ENCODE results near the gene NCOA5.

Gene NCOA5

GRCh38 chr20:46058599-46059281 is 31.0 kb downstream of the NCOA5 start:
- no peak for DNase-seq

GRCh38 chr20:46057856-46058598 is 31.7 kb downstream of the NCOA5 start:
- DNase-seq: no peak

DNA sequence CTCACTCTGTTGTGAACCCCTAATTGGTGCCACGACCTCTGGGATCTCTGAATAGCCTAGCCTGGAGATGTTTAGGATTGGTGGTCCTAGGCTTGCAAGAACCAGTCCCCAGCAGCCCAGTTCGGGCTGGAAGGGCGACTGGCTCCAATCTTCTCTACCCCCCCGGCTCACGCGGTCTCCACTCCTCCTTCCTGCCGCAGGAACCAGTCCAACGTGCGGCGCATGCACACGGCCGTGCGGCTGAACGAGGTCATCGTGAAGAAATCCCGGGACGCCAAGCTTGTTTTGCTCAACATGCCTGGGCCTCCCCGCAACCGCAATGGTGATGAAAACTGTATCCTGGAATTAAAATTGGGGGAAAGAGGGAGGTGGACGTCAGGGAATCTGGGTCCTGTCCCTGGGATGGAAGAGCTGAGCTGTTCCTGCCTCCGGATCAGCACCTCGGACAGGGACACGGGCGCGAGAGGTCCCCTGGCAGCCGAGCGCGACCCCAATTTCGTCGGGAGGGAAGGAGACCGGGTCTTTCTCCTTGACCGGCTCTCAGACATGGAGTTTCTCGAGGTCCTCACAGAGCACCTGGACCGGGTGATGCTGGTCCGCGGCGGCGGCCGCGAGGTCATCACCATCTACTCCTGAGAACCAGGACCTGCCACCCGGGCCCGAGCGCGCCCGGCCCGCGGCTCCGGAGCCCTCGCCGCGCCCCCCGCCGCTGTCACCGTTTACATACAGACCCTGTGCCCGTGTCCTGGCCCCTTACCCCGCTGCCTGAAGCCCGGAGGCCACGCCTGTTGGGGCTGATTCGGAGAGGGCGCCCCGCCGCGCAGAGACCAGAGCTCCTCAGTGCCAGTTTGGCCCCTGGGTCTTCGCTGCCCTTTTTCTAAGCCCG is 32.5 kb downstream of the NCOA5 start:
- DNase-seq: no peak

DNA sequence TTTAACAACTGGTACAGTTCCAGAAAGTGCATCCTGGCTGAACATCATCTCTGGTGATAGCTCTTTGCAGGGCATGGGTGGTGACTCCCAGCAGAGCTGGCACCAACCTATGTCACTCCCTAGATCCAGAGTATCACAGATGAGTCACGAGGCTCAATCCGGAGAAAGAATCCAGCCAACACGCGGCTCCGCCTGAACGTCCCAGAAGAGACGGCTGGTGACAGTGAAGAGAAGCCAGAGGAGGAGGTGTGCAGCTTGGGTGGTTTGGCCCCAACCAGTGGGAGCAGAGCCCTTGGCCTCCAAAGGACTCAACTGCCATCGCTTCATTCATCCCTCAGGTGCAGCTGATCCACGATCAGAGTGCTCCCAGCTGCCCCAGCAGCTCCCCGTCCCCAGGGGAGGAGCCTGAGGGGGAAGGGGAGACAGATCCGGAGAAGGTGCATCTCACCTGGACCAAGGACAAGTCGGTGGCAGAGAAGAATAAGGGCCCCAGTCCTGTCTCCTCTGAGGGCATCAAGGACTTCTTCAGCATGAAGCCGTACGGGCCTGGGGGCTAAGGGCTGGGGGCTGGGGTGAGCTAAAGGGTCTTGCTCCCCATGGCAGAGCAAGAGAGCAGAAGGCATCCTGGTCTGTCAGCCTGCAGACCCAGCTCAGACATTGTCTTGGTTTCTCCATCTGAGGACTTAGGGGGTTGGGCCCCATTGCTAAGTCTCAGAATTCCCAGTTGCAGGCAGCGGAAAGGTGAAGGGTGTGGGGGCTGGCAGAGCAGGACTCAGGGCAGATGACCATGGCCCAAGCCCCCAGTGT is 33.5 kb downstream of the NCOA5 start:
- no peak for DNase-seq

DNA sequence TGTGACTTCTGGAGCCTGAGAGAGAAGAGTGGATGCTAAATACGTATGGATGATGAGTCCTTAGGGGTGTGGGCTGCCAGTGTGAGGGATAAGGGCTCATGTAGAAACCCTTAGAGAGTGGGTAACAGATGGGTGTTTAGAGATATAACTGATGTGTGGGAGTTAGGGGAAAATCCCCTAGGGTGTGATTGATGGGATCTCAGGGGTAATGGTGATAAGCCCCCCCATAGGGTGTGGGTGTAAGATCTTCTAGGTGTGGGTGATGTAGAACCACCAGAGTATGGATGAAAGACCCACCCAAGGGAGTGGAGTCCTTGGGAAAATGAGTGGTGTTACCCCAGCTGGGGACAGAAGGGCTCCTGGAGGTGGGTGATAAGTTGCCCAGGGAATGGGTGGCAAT is 34.5 kb downstream of the NCOA5 start:
- no peak for DNase-seq

DNA sequence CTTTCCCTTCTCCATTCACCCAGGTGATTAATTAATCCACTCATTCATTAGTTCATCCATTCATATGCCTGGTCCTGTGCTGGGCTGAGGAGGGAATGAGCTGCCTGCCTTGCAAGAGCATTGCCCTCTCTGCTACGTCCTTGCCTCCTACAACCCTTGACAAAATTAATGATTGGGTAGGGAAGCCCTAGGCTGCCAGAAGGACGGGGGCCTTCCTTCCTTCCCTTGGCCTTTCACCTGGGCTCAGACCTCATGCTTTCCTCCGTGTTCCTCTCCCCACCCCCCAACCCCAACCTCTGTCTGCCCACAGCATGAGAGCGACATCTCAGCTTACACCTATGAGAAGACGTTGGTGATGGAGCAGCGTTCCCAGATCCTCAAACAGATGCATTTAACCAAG is 35.2 kb downstream of the NCOA5 start:
- no peak for DNase-seq

GRCh38 chr20:46053416-46053815 is 36.3 kb downstream of the NCOA5 start:
- no peak for DNase-seq

DNA sequence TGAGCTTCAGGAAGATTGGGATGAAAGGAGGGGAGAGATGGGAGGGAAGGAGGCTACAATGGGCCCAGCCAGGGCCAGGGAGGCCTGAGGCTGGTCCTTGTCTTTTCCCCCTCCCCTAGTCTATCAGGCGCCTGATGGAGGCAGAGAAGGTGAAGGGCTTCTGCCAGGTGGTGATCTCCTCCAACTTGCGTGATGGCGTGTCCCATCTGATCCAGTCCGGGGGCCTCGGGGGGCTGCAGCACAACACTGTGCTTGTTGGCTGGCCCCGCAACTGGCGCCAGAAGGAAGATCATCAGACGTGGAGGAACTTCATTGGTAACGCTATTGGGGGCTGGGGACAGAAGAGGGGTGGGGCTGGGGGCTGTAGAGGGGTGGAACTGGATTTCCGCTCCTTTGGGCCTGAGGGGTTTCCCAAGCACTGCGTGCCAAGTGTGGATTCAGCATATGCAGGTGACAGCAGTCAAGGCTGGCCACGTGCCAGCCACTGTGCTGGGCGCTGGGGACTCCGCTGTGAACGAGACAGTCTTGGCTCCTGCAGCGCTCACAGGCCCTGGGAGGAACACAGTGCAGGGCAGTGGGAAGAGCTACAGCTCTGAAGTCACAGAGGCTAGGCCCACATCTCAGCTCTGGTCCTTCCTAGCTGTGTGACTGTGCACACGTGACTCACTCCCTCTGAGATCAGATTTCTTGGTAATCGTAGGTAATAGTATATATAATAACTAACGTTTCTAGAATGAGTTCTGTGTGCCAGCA is 38.0 kb downstream of the NCOA5 start:
- no peak for DNase-seq

DNA sequence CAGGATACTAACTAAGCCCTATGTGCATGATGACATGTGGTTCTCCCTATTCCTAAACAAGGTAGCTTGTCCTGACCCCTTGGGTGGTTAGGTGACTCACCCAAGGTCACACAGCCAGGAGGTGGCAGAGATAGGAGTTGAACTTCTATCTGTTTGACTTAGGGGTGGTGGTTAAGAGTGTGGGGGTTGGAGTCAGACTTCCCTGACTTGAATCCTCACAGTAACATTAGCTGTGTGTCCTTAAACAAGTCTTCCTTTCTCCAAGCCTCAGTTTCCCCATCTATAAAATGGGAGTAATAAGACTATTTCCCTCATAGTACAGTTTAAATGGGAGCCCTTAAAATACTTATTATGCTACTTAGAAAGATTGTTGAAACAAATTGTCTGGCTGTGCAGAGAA is 38.9 kb downstream of the NCOA5 start:
- no peak for DNase-seq

- no peak for DNase-seq
Measured at GRCh38 chr20:46050444-46050843, 39.3 kb downstream of the NCOA5 start.

DNA sequence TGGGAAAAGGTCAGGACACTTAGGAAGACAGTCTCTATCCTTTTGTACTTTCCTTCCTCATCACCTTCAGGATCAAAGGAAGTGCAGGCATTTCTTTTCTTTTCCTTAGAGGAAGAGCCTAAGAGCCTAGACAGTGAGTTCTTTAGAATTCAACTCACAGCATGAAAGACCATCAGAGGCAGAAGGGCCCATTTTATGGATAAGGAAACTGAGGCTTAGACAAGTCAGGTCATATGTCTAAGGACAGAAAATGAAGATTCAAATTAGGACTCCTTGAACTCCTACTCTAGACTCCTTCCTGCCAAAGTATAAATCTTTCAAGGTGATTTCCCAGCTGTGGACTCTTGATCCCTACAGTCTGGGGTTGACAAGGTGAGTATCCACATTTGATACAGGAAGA is 39.9 kb downstream of the NCOA5 start:
- DNase-seq: no peak

- no peak for DNase-seq
Measured at GRCh38 chr20:46049190-46049589, 40.6 kb downstream of the NCOA5 start.

DNA sequence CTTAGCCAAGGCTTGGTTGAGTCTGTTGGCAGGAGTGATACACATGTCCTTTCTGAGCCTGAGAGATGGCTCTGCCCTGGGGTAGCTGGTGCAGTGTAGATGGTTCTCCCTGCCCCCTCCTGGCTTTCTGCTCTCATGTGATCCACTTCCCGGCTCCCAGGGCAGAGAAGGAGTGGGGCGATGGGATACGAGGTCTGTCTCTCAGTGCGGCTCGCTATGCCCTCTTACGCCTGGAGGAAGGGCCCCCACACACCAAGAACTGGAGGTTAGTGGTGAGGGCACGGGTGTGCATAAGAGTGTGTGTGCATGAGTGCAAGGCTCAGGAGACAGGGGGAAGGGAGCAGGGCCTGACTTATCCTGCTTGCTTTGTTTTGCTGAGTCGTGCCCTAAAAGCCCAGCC is 41.9 kb downstream of the NCOA5 start:
- no peak for DNase-seq

DNA sequence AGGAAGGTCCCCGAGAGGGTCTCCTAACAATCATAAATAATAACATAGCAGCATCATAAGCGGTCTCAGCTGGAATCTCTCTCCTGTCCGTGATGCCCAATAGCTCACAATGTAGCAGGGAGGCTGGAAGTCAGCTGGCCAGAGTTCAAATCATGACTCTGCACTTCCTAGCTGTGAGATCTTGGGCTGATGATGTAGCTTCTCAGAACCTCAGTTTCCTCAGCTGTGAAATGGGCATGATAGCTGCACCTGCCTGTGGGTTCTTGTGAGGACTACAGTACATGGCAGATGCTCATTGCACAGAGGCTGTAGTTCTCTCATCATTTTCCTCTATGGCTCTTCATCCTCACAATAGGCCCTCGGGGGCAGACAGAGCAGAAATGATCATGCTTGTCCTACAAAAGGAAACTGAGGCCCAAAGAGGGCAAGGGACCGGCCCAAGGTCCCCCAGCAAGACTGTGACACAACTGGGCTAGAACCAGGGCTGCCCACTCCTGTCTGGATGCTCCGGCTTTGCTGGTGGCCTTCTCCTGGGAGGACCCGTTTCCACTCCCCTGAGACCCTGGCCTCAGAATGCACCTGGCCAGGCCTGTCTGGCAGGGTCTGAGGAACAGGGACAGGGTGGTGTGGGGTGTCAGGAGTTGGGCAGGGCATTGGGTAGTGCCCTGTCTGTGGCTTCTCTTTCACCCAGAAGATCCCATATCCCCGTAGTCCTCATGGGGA is 43.0 kb downstream of the NCOA5 start:
- DNase-seq: no peak

- DNase-seq: no peak
Measured at GRCh38 chr20:46044896-46045295, 44.9 kb downstream of the NCOA5 start.

- no peak for DNase-seq
Measured at GRCh38 chr20:46043556-46043955, 46.2 kb downstream of the NCOA5 start.

- no peak for DNase-seq
Measured at GRCh38 chr20:46040902-46041535, 48.7 kb downstream of the NCOA5 start.

GRCh38 chr20:46037036-46037435 is 52.7 kb downstream of the NCOA5 start:
- no peak for DNase-seq

DNA sequence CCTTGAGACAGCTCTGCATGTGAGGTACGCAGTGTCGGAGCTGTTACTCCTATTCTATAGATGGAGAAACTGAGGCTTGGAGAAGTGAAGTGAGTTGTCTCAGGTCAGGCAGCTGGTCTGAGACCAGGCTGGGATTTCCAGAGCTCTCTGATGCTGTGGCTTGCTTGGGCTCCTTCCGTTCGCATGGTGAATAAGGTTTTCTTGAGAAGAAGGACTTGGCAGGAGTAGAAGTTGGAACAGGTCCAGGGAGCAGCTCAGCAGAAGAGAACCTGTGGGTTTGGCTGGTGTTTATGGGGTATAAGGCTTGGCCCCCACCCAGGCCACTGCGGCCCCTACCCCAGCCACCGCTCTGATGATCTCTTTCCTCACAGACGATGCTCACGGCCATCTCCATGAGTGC is 53.4 kb downstream of the NCOA5 start:
- DNase-seq: no peak

- DNase-seq: no peak
Measured at GRCh38 chr20:46035713-46036112, 54.0 kb downstream of the NCOA5 start.

GRCh38 chr20:46035253-46035652 is 54.5 kb downstream of the NCOA5 start:
- DNase-seq: no peak
